ENCODE measurements around the gene TAS2R8. TPM values are rescaled to one million over a fixed set of nuclear protein-coding genes. Genes with fewer than 3 reads are reported as not detected.

Gene TAS2R8
- total RNA-seq, 4 donors from 2014 or later, result not detected

DNA sequence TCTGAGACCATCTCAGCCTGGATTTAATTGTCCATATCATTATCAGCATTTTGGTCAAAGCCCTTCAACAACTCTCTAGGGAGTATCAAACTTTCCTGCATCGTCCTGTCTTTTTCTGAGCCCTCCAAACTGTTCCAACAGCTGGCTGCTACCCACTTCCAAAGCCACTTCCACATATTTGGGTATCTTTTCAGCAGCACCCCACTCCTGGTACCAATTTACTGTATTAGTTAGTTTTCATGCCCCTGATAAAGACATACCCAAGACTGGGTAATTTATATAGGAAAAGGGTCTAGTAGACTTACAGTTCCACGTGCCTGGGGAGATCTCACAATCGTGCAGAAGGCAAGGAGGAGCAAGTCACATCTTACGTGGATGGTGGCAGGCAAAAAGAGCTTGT is 50.9 kb downstream of the TAS2R8 start:
- Histone ChIP-seq H3K9me3 (peaks cover 0 to 17% (median 4%) of the 10 kb centered on the region in 3 donors), H3K4me3 (no peak overlapping the region), H3K36me3 (no peaks in the 10 kb centered on the region), H3K27ac (no peak overlapping the region), H3K27me3 (peaks cover 33% of the 10 kb centered on the region), H3K4me1 (no peaks in the 10 kb centered on the region)
- TF ChIP-seq, protein P1, sequence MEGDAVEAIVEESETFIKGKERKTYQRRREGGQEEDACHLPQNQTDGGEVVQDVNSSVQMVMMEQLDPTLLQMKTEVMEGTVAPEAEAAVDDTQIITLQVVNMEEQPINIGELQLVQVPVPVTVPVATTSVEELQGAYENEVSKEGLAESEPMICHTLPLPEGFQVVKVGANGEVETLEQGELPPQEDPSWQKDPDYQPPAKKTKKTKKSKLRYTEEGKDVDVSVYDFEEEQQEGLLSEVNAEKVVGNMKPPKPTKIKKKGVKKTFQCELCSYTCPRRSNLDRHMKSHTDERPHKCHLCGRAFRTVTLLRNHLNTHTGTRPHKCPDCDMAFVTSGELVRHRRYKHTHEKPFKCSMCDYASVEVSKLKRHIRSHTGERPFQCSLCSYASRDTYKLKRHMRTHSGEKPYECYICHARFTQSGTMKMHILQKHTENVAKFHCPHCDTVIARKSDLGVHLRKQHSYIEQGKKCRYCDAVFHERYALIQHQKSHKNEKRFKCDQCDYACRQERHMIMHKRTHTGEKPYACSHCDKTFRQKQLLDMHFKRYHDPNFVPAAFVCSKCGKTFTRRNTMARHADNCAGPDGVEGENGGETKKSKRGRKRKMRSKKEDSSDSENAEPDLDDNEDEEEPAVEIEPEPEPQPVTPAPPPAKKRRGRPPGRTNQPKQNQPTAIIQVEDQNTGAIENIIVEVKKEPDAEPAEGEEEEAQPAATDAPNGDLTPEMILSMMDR (IDR thresholded peaks at IDR 0.05), result no peak
- no peak for TF ChIP-seq POLR2A (IDR thresholded peaks at IDR 0.05)
- no peak for TF ChIP-seq EP300 (IDR thresholded peaks at IDR 0.05)
- no peak for TF ChIP-seq POLR2AphosphoS5 (IDR thresholded peaks at IDR 0.05)
- no peak for ATAC-seq
- WGBS, 2 donors (ENCODE audit: low coverage in 1 of 2), result 77 to 90% methylated on average over 3 of the region's 4 CpGs

Small RNAs within 50 kb of the gene (small RNA-seq; reads per million reads assigned to genes)
- 0 reads per million in 4 donors for gene PRR4

Other genes starting within 250 kb of the TAS2R8 start
- gene MAGOHB, start 193.7 kb downstream of the TAS2R8 start, total RNA-seq, result 10 to 100 TPM; 10.2 to 29.7 (median 11.8) TPM
- gene STYK1, start 133.2 kb downstream of the TAS2R8 start, total RNA-seq, result under 1 TPM in 3 of 4 donors, not detected in 1; 0.40 to 0.77 (median 0.62) TPM
- gene YBX3, start 84.0 kb downstream of the TAS2R8 start, total RNA-seq, result 100 to 1,000 TPM; 283 to 649 (median 523) TPM
- gene TAS2R7, start 4.7 kb downstream of the TAS2R8 start, total RNA-seq, result not detected
- not detected for gene TAS2R9, start 2.9 kb upstream of the TAS2R8 start, total RNA-seq
- under 1 TPM in 1 of 4 donors, not detected in 3; 0.78 TPM for gene TAS2R10, start 19.1 kb upstream of the TAS2R8 start, total RNA-seq
- gene PRR4, start 42.2 kb upstream of the TAS2R8 start, total RNA-seq, result 100 to 1,000 TPM in 1 of 4 donors, 1 to 10 TPM in 3; 1.6 to 344 (median 2.5) TPM
- gene PRH1, start 77.0 kb upstream of the TAS2R8 start, total RNA-seq, result 10 to 100 TPM in 3 of 4 donors, 1 to 10 TPM in 1; 3.6 to 32.3 (median 18.3) TPM
- gene TAS2R13, start 102.3 kb upstream of the TAS2R8 start, total RNA-seq, result 1 to 10 TPM in 2 of 4 donors, not detected in 2; 1.8 to 5.1 TPM
- gene PRH2, start 122.0 kb upstream of the TAS2R8 start, total RNA-seq, result 1 to 10 TPM in 1 of 4 donors, not detected in 3; 6.0 TPM
- 1 to 10 TPM; 1.2 to 7.6 (median 3.9) TPM for gene TAS2R14, start 132.0 kb upstream of the TAS2R8 start, total RNA-seq
- 1 to 10 TPM in 3 of 4 donors, not detected in 1; 1.4 to 7.2 (median 3.0) TPM for gene TAS2R50, start 179.6 kb upstream of the TAS2R8 start, total RNA-seq
- 1 to 10 TPM in 3 of 4 donors, not detected in 1; 1.8 to 8.9 (median 3.9) TPM for gene TAS2R20, start 191.0 kb upstream of the TAS2R8 start, total RNA-seq
- 1 to 10 TPM in 3 of 4 donors, not detected in 1; 1.9 to 5.7 (median 5.3) TPM for gene TAS2R19, start 215.3 kb upstream of the TAS2R8 start, total RNA-seq
- 10 to 100 TPM in 1 of 4 donors, 1 to 10 TPM in 2, not detected in 1; 1.1 to 13.2 (median 4.2) TPM for gene TAS2R31, start 224.1 kb upstream of the TAS2R8 start, total RNA-seq